CD14-positive monocyte (primary cell): ENCODE measurements around the gene CDAN1. TPM values are rescaled to one million over a fixed set of nuclear protein-coding genes. Genes with fewer than 3 reads are reported as not detected.

Source experiments
- DNase-seq, 3 donors: peaks; one replicate each; pipeline ENCODE4 v3.0.0-alpha.2; 2011 to 2022
- H2AFZ ChIP-seq: 2 replicates; pipeline ENCODE4 v1.6.0; 2012; ENCODE audit warnings: mild to moderate bottlenecking, low read depth, low read length, inconsistent platforms; ENCODE audit not compliant: insufficient read depth, poor library complexity, severe bottlenecking
- H3K27ac ChIP-seq, 2 donors: 1 replicate in 1 of 2; 2 replicates in 1 of 2; pipeline ENCODE4 v1.5.1; 2012 to 2013; ENCODE audit warnings: low read length in 2 of 2, control low read depth in 1 of 2, inconsistent platforms in 1 of 2, low read depth in 1 of 2, mild to moderate bottlenecking in 1 of 2
- H3K27me3 ChIP-seq, 2 donors: one replicate each; pipeline versions ENCODE4 v1.6.0 to v1.6.1; 2011 to 2013; ENCODE audit warnings: low read length in 2 of 2; ENCODE audit not compliant: control insufficient read depth in 2 of 2, insufficient read depth in 2 of 2
- H3K36me3 ChIP-seq, 2 donors: replicated peaks in 1 of 2; 1 replicate in 1 of 2; 2 replicates in 1 of 2; pipeline versions ENCODE4 v1.5.1 to v1.6.1; 2012 to 2013; ENCODE audit warnings: low read length in 2 of 2, control low read depth in 1 of 2, inconsistent platforms in 1 of 2, mild to moderate bottlenecking in 1 of 2; ENCODE audit not compliant: insufficient read depth in 2 of 2, control insufficient read depth in 1 of 2
- H3K4me1 ChIP-seq, 2 donors: 1 replicate in 1 of 2; 2 replicates in 1 of 2; pipeline versions ENCODE4 v1.5.1 to v1.6.1; 2012 to 2013; ENCODE audit warnings: low read length in 2 of 2, control low read depth in 1 of 2, inconsistent platforms in 1 of 2, mild to moderate bottlenecking in 1 of 2, moderate library complexity in 1 of 2; ENCODE audit not compliant: insufficient read depth in 2 of 2, control insufficient read depth in 1 of 2
- H3K4me2 ChIP-seq: replicated peaks from 2 replicates; pipeline ENCODE3; 2012; ENCODE audit warnings: low read length, moderate library complexity, mild to moderate bottlenecking; ENCODE audit not compliant: poor library complexity, severe bottlenecking; ENCODE audit errors: extremely low read depth
- H3K4me3 ChIP-seq, 3 experiments: fragments of 200-600 bp in 1 of 3; sonication (generic) in 1 of 3; replicated peaks in 1 of 3; 1 replicate in 2 of 3; 2 replicates in 1 of 3; pipeline ENCODE4 v1.5.1; 2011 to 2013; ENCODE audit warnings: low read length in 3 of 3, mild to moderate bottlenecking in 3 of 3, control low read depth in 2 of 3, low read depth in 2 of 3, inconsistent platforms in 1 of 3, moderate library complexity in 1 of 3
- H3K79me2 ChIP-seq: 2 replicates; pipeline ENCODE4 v1.6.0; 2012; ENCODE audit warnings: mild to moderate bottlenecking, control low read depth, inconsistent platforms, low read length, moderate library complexity; ENCODE audit not compliant: insufficient read depth
- H3K9ac ChIP-seq: 2 replicates; pipeline ENCODE4 v1.6.0; 2017; ENCODE audit warnings: low read length, mild to moderate bottlenecking; ENCODE audit not compliant: insufficient read depth, poor library complexity, severe bottlenecking
- H3K9me3 ChIP-seq, 2 donors: replicated peaks in 1 of 2; 1 replicate in 1 of 2; 2 replicates in 1 of 2; pipeline versions ENCODE4 v1.5.1 to v1.6.1; 2012 to 2013; ENCODE audit warnings: low read length in 2 of 2, control low read depth in 1 of 2; ENCODE audit not compliant: control insufficient read depth in 1 of 2, insufficient read depth in 1 of 2
- H4K20me1 ChIP-seq: 2 replicates; pipeline ENCODE4 v1.6.0; 2012; ENCODE audit warnings: mild to moderate bottlenecking, low read length, control low read depth, moderate library complexity; ENCODE audit not compliant: insufficient read depth
- H3K27ac Mint-ChIP-seq, 7 donors: one replicate each; pipeline ENCODE4 v1.8.0; 2020; ENCODE audit warnings: mild to moderate bottlenecking in 7 of 7, mixed read lengths in 7 of 7, moderate library complexity in 6 of 7, inconsistent platforms in 2 of 7
- H3K27me3 Mint-ChIP-seq, 3 donors: one replicate each; pipeline ENCODE4 v1.8.0; 2021 to 2022; ENCODE audit warnings: low read depth in 3 of 3, mild to moderate bottlenecking in 3 of 3, mixed read lengths in 3 of 3, moderate library complexity in 3 of 3, inconsistent platforms in 1 of 3
- H3K36me3 Mint-ChIP-seq, 2 donors: one replicate each; pipeline ENCODE4 v1.8.0; 2020; ENCODE audit warnings: mixed read lengths in 2 of 2, inconsistent platforms in 1 of 2, mild to moderate bottlenecking in 1 of 2
- H3K4me1 Mint-ChIP-seq: one replicate; pipeline ENCODE4 v1.8.0; 2020; ENCODE audit warnings: mild to moderate bottlenecking, mixed read lengths
- H3K4me3 Mint-ChIP-seq, 2 donors: one replicate each; pipeline ENCODE4 v1.8.0; 2020; ENCODE audit warnings: mild to moderate bottlenecking in 2 of 2, mixed read lengths in 2 of 2, moderate library complexity in 1 of 2
- H3K9me3 Mint-ChIP-seq, 7 donors: one replicate each; pipeline ENCODE4 v1.8.0; 2020 to 2022; ENCODE audit warnings: mixed read lengths in 7 of 7, mild to moderate bottlenecking in 6 of 7, moderate library complexity in 6 of 7, inconsistent platforms in 2 of 7
- WGBS: methylation state at CpG from one replicate; pipeline ENCODE4 v1.1.5; 2013; ENCODE audit warnings: missing lambda C conversion rate; ENCODE audit not compliant: insufficient coverage; 5-methylcytosine and 5-hydroxymethylcytosine counted together
- intact Hi-C, 2 donors: fragments of 100-400 bp; cut with micrococcal nuclease; formaldehyde crosslinking; loops; one replicate each; pipeline versions ENCODE4 v1.15.0 to v1.15.1; 2023
- polyA plus RNA-seq, 3 donors: library from polyadenylated mRNA; depleted of rRNA in 1 of 3; unstranded in 2 of 3; stranded (reverse) in 1 of 3; fragments of 300-500 nt in 2 of 3; fragments of >200 nt in 1 of 3; fragmentation: Illumina TruSeq in 2 of 3; gene quantifications; 1 replicate in 2 of 3; 2 replicates in 1 of 3; pipeline ENCODE4 v1.2.3, GENCODE V29; 2012 to 2021
- TF ChIP-seq, protein P1 (sequence below): fragments of 200-600 bp; IDR thresholded peaks from one replicate; pipeline ENCODE4 v1.8.0; 2022; ENCODE audit warnings: antibody characterized with exemption, mild to moderate bottlenecking

Gene CDAN1
- polyA plus RNA-seq, 3 donors: 1.1 to 6.3 (median 2.2) TPM

GRCh38 chr15:42693496-42693895 is 43.4 kb downstream of the CDAN1 start:
- TF ChIP-seq, protein P1, sequence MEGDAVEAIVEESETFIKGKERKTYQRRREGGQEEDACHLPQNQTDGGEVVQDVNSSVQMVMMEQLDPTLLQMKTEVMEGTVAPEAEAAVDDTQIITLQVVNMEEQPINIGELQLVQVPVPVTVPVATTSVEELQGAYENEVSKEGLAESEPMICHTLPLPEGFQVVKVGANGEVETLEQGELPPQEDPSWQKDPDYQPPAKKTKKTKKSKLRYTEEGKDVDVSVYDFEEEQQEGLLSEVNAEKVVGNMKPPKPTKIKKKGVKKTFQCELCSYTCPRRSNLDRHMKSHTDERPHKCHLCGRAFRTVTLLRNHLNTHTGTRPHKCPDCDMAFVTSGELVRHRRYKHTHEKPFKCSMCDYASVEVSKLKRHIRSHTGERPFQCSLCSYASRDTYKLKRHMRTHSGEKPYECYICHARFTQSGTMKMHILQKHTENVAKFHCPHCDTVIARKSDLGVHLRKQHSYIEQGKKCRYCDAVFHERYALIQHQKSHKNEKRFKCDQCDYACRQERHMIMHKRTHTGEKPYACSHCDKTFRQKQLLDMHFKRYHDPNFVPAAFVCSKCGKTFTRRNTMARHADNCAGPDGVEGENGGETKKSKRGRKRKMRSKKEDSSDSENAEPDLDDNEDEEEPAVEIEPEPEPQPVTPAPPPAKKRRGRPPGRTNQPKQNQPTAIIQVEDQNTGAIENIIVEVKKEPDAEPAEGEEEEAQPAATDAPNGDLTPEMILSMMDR: no peak
- Mint-ChIP-seq H3K4me3 (no peak overlapping the region), H3K4me1 (no peaks in the 10 kb centered on the region), H3K27ac (no peak overlapping the region), H3K36me3 (no peaks in the 10 kb centered on the region), H3K27me3 (peaks cover 0 to 3% (median 0%) of the 10 kb centered on the region in 3 donors), H3K9me3 (no peaks in the 10 kb centered on the region)
- 95% methylated on average over 6 of the region's 6 CpGs for WGBS
- Histone ChIP-seq H3K9ac (no peak overlapping the region), H3K79me2 (no peaks in the 10 kb centered on the region), H3K4me1 (no peaks in the 10 kb centered on the region), H3K9me3 (no peaks in the 10 kb centered on the region), H3K27me3 (no peaks in the 10 kb centered on the region), H3K4me3 (no peak overlapping the region), H4K20me1 (no peaks in the 10 kb centered on the region), H2AFZ (no peak overlapping the region), H3K4me2 (no peak overlapping the region), H3K27ac (no peak overlapping the region), H3K36me3 (no peaks in the 10 kb centered on the region)
- DNase-seq: no peak
- intact Hi-C loops: no loop called here

DNA sequence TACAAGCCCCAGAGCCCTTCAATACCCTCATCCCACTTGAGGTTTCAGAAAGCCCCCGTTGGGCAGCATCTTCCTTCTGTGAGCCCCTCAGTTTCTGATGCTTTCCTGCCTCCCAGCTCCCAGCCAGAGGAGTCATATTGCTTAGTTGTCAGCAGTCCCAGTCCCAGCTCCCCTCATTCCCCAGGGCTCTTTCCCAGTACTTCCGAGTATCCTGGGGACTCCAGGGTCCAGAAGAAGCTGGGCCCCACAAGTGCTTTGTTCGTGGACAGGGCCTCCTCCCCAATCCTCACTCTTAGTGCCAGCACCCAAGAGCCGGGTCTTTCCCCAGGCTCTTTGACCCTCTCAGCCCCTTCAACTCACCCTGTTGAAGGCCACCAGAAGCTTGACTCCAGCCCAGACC is 43.9 kb downstream of the CDAN1 start:
- Mint-ChIP-seq H3K27ac (peak overlapping the region in 1 of 7 donors; percentile 54), H3K4me1 (no peaks in the 10 kb centered on the region), H3K4me3 (no peak overlapping the region), H3K36me3 (no peaks in the 10 kb centered on the region), H3K27me3 (peaks cover 0 to 3% (median 0%) of the 10 kb centered on the region in 3 donors), H3K9me3 (no peaks in the 10 kb centered on the region)
- TF ChIP-seq, protein P1: no peak
- Histone ChIP-seq H3K9ac (no peak overlapping the region), H3K4me1 (no peaks in the 10 kb centered on the region), H3K36me3 (no peaks in the 10 kb centered on the region), H4K20me1 (no peaks in the 10 kb centered on the region), H3K27me3 (no peaks in the 10 kb centered on the region), H3K9me3 (no peaks in the 10 kb centered on the region), H3K27ac (no peak overlapping the region), H3K4me3 (no peak overlapping the region), H3K4me2 (no peak overlapping the region), H2AFZ (no peak overlapping the region), H3K79me2 (no peaks in the 10 kb centered on the region)
- intact Hi-C loops: no loop called here
- no peak for DNase-seq
- WGBS: 91% methylated on average over 4 of the region's 4 CpGs
